Measurements from ENCODE around the gene GID4. TPM values are rescaled to one million over a fixed set of nuclear protein-coding genes. Genes with fewer than 3 reads are reported as not detected.

GID4 gene
- total and polyA plus RNA-seq, 4 donors, result 7.5 to 14.1 (median 9.8) TPM

DNA sequence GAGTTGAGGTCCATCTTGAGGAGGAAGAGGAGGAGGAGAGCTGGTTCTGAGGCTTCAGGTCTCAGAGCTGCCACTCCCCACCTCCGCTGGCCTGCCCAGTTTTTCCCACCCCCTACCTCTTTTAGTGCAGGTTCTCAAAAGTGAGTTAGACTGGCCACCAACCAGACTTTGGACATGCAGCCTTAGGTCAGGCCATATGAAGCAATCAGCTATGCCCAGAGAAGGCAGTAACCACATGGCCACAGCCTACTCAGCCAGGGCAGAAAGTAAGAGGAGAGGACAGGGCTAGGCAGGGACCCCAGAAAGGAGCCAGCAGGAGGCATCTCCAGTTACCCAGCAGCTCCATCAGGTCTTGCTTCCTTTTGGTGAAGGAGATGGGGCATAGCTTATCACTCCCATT, 78.3 kb downstream of the GID4 start:
- no peak for ATAC-seq (ENCODE audit: low FRiP score)
- 100% methylated on average over 1 of the region's 1 CpG for WGBS, 2 donors

More for the DNA sequence above, 78.3 kb downstream of the GID4 start:
- Histone ChIP-seq H3K4me3 (ENCODE audit: low read length in 2 of 2) (no peak overlapping the region), H3K27ac (ENCODE audit: low read depth in 1 of 2, low read length in 2 of 2) (no peak overlapping the region), H3K4me1 (ENCODE audit: control insufficient read depth in 1 of 2, insufficient read depth in 2 of 2, low read length in 2 of 2) (no peaks in the 10 kb centered on the region), H3K36me3 (ENCODE audit: control insufficient read depth in 1 of 2, insufficient read depth in 2 of 2, low read length in 1 of 2) (no peaks in the 10 kb centered on the region), H3K9me3 (ENCODE audit: control insufficient read depth, low read length) (peaks cover 2% of the 10 kb centered on the region), H3K27me3 (ENCODE audit: control insufficient read depth in 1 of 2, insufficient read depth in 2 of 2, low read length in 1 of 2) (no peaks in the 10 kb centered on the region)
- DNase-seq, result no peak
- intact Hi-C loops (cut with DNase I), result no loop called here

Other genes with a start within 250 kb of the GID4 start
- 100 to 1,000 TPM in 1 of 2 donors, 10 to 100 TPM in 1; 23.6 to 103 TPM for gene SREBF1, start 202.4 kb upstream of the GID4 start, total RNA-seq
- gene SREBF1, start 202.4 kb upstream of the GID4 start, polyA plus RNA-seq, result 10 to 100 TPM; 24.0 to 24.7 TPM
- gene TOM1L2, start 67.0 kb upstream of the GID4 start, total RNA-seq, result 10 to 100 TPM; 70.4 to 74.9 TPM
- gene TOM1L2, start 67.0 kb upstream of the GID4 start, polyA plus RNA-seq, result 10 to 100 TPM; 11.9 to 39.1 TPM
- gene DRC3, start 66.5 kb upstream of the GID4 start, total RNA-seq, result 1 to 10 TPM; 2.0 to 2.8 TPM
- 1 to 10 TPM; 1.4 to 7.9 TPM for gene DRC3, start 66.5 kb upstream of the GID4 start, polyA plus RNA-seq
- gene ATPAF2, start 240 bp upstream of the GID4 start, total RNA-seq, result 10 to 100 TPM; 16.3 to 19.9 TPM
- gene ATPAF2, start 240 bp upstream of the GID4 start, polyA plus RNA-seq, result 10 to 100 TPM in 1 of 2 donors, 1 to 10 TPM in 1; 7.1 to 18.4 TPM
- 10 to 100 TPM; 28.7 to 33.7 TPM for gene DRG2, start 48.5 kb downstream of the GID4 start, total RNA-seq
- gene DRG2, start 48.5 kb downstream of the GID4 start, polyA plus RNA-seq, result 10 to 100 TPM; 16.0 to 52.3 TPM
- gene MYO15A, start 69.3 kb downstream of the GID4 start, total RNA-seq, result 1 to 10 TPM; 3.1 to 3.4 TPM
- 1 to 10 TPM in 1 of 2 donors, under 1 TPM in 1; 0.25 to 7.5 TPM for gene MYO15A, start 69.3 kb downstream of the GID4 start, polyA plus RNA-seq
- gene ALKBH5, start 144.4 kb downstream of the GID4 start, total RNA-seq, result 100 to 1,000 TPM in 1 of 2 donors, 10 to 100 TPM in 1; 91.5 to 114 TPM
- gene ALKBH5, start 144.4 kb downstream of the GID4 start, polyA plus RNA-seq, result 10 to 100 TPM; 33.0 to 40.4 TPM
- 10 to 100 TPM; 14.1 to 18.9 TPM for gene LLGL1, start 186.2 kb downstream of the GID4 start, total RNA-seq
- 10 to 100 TPM in 1 of 2 donors, 1 to 10 TPM in 1; 4.0 to 12.7 TPM for gene LLGL1, start 186.2 kb downstream of the GID4 start, polyA plus RNA-seq
- gene FLII, start 219.3 kb downstream of the GID4 start, total RNA-seq, result 100 to 1,000 TPM; 250 to 299 TPM
- gene FLII, start 219.3 kb downstream of the GID4 start, polyA plus RNA-seq, result 100 to 1,000 TPM in 1 of 2 donors, 10 to 100 TPM in 1; 87.5 to 355 TPM
- gene MIEF2, start 221.3 kb downstream of the GID4 start, total RNA-seq, result 10 to 100 TPM; 11.1 to 13.1 TPM
- gene MIEF2, start 221.3 kb downstream of the GID4 start, polyA plus RNA-seq, result 1 to 10 TPM; 2.4 to 7.5 TPM

Data from aorta (tissue), 5 donors.